ENCODE results near the gene PLD4. TPM values are rescaled to one million over a fixed set of nuclear protein-coding genes. Genes with fewer than 3 reads are reported as not detected.

PLD4 gene
- total RNA-seq, 1 donor from 2014 or later = 0.05 TPM

DNA sequence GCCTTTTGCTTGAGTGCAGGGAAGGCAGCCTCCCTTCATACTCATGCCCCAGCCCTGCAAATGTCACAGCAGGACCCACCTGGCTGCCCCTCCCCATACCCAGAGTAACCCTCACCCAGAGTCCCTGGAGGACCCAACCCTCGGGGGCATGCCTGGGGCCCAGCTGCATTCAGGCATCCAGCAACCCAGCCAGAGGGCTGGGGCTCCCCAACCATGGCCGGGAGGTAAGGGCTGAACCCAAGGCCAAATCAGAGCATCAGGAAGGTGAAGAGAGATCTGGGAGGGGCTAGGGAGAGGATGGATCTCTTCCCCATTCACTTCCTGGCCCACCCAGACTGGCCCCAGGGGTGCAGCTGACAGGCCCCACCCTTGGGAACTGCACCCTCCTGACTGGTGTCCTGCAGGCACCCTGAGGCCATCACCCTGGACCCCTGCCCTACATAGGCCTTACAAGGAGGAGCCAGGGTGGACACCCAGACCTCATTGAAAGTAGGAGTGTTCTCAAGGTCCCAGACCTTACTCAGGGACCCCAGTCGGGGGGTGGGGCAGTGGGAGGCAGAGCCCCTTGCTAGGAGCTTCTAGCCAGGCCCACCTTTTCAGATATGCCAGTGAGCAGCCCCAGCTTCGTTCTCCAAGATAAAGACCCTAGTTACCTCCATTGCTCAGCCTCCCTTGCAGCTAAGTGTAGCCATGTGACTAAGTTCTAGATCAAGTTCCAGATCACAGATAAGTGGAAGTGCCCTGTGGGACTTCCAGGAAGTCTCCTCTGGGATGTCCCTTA lies 849 bp upstream of the PLD4 start:
- TF ChIP-seq, protein P1, sequence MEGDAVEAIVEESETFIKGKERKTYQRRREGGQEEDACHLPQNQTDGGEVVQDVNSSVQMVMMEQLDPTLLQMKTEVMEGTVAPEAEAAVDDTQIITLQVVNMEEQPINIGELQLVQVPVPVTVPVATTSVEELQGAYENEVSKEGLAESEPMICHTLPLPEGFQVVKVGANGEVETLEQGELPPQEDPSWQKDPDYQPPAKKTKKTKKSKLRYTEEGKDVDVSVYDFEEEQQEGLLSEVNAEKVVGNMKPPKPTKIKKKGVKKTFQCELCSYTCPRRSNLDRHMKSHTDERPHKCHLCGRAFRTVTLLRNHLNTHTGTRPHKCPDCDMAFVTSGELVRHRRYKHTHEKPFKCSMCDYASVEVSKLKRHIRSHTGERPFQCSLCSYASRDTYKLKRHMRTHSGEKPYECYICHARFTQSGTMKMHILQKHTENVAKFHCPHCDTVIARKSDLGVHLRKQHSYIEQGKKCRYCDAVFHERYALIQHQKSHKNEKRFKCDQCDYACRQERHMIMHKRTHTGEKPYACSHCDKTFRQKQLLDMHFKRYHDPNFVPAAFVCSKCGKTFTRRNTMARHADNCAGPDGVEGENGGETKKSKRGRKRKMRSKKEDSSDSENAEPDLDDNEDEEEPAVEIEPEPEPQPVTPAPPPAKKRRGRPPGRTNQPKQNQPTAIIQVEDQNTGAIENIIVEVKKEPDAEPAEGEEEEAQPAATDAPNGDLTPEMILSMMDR (IDR thresholded peaks at IDR 0.05; ENCODE audit: unreplicated experiment) = no peak
- Mint-ChIP-seq H3K9me3 (ENCODE audit: low read depth) (peaks cover 7% of the 10 kb centered on the region), H3K4me3 (ENCODE audit: low read depth) (no peak overlapping the region), H3K27me3 (no peaks in the 10 kb centered on the region), H3K36me3 (ENCODE audit: insufficient read depth) (peaks cover 3% of the 10 kb centered on the region), H3K4me1 (ENCODE audit: low read depth) (peaks cover 1% of the 10 kb centered on the region), H3K27ac (no peak overlapping the region)
- no peak for DNase-seq (ENCODE audit: low spot score, unreplicated experiment)

DNA sequence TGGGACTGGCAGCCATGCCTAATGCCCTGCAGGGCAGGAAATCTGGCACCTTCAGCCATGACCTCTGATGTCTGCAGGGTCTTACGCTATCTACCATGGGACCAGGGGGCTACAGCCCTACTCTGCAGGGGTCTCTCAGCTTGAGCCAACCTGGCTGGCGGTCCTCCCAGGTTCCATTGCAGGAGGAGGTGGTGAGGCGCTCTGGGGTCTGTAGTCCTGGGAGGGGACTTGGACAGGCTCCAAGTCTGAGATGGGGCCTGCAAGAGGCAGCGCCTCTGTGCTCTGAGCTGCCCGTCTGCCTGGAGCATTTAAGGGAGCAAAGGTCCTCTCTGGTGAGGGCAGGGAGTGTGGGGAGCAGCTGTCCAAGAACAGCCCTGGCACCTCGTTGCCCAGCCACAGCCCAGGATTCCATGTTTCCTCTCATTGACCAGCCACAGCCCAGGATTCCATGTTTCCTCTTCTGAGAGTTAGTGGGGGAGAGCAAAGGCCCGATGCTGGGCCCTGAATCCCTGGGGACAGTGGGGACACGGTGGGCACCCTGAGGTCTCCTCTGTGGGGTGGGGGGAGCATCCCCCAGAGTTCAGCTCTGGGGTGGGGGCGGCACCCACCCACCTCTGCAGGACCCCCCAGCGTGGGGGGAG lies 655 bp downstream of the PLD4 start:
- Mint-ChIP-seq H3K27ac (no peak overlapping the region), H3K4me3 (ENCODE audit: low read depth) (no peak overlapping the region), H3K36me3 (ENCODE audit: insufficient read depth) (peaks cover 3% of the 10 kb centered on the region), H3K9me3 (ENCODE audit: low read depth) (peaks cover 7% of the 10 kb centered on the region), H3K27me3 (peaks cover 9% of the 10 kb centered on the region), H3K4me1 (ENCODE audit: low read depth) (no peaks in the 10 kb centered on the region)
- TF ChIP-seq, protein P1 (IDR thresholded peaks at IDR 0.05; ENCODE audit: unreplicated experiment) = no peak
- no peak for DNase-seq (ENCODE audit: low spot score, unreplicated experiment)

DNA sequence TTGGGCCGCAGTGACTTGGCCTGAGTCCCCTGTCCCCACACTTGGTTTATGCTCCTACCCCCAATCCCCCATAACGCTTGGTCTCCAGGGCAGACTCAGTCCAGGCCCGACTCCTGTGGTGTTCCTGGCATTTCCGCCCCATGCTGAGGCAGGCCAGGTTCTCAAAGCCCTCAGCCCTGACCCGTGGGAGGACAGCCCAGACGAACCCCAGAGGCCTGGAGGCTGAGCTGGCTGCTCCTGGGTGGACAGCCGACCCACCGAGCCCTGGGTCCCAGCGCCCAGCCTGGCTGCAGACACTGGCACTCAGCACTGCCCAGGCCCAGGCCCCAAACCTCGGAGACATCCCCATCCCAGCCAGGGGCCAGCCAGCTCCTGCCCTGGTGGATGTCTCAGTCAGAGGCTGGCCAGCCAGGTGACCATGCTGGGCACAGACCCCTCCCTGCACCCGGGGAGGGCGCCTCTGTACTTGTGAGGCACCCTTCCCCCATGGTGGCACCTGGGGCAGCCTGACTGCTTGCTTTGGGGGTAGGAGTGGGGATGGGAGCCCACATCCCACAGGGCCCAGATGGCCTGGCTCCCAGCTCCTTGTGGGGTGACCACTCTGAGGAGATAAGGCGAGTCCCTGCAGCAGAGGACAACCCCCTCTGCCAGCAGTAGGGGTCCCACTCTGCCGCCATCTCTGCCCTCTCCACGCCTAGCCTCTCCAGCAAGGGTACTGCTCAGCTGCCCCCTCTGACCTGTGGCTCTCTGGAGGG lies 1.4 kb downstream of the PLD4 start:
- DNase-seq (ENCODE audit: low spot score, unreplicated experiment) = no peak
- Mint-ChIP-seq H3K4me3 (ENCODE audit: low read depth) (no peak overlapping the region), H3K27ac (no peak overlapping the region), H3K4me1 (ENCODE audit: low read depth) (no peaks in the 10 kb centered on the region), H3K27me3 (peaks cover 14% of the 10 kb centered on the region), H3K9me3 (ENCODE audit: low read depth) (peaks cover 6% of the 10 kb centered on the region), H3K36me3 (ENCODE audit: insufficient read depth) (peaks cover 3% of the 10 kb centered on the region)
- TF ChIP-seq, protein P1 (IDR thresholded peaks at IDR 0.05; ENCODE audit: unreplicated experiment) = no peak

DNA sequence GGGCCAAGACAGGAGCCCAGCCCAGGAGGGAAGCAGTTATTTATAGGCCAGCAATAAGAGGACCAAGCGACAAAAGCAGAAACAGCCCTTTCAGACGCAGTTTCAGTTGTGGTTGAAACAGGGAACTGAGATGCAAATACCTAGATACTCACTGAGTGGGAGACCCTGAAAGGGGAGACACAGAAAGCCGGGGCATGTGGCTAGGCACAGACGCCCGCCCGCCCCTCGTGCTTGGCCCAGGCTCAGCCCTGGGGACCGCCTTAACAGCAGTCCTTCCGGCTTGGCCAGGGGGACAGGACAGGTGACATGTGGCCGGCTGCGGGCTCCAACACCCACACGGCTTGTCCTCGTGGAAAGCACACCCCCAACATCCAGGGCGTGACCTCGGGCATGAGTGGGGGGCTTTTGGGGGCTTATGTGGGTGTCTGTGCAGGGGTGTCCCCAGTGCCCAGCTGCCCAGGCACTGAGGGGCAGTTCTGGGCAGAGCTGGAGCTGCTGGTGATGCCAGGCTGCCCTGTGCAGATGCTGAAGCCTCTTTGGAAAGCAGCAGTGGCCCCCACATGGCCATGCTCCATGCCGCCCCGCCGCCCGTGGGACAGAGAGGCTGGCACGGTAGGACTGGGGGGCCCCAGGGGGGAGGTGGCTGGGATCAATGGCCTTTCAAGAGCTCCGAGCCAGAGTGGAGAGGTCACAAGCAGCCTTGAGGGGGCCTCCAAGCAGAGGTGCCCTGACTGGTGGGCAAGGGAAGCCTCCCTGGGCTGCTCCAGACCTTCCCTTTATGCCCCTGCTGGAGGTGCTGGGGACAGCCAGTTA lies 2.1 kb downstream of the PLD4 start:
- H3K4me1 Mint-ChIP-seq (ENCODE audit: low read depth) = no peaks in the 10 kb centered on the region
- no peak overlapping the region for H3K4me3 Mint-ChIP-seq (ENCODE audit: low read depth)
- peaks cover 18% of the 10 kb centered on the region for H3K27me3 Mint-ChIP-seq
- TF ChIP-seq, protein P1 (IDR thresholded peaks at IDR 0.05; ENCODE audit: unreplicated experiment) = peak; percentile 20
- H3K36me3 Mint-ChIP-seq (ENCODE audit: insufficient read depth) = no peaks in the 10 kb centered on the region
- DNase-seq (ENCODE audit: low spot score, unreplicated experiment) = no peak
- H3K27ac Mint-ChIP-seq = no peak overlapping the region
- H3K9me3 Mint-ChIP-seq (ENCODE audit: low read depth) = no peaks in the 10 kb centered on the region
